ENCODE measurements around the gene PRKCH. TPM values are rescaled to one million over a fixed set of nuclear protein-coding genes. Genes with fewer than 3 reads are reported as not detected.

The PRKCH gene
- polyA plus RNA-seq, 3 donors, result 3.6 to 6.2 (median 5.4) TPM

- Histone ChIP-seq H3K79me2 (ENCODE audit: insufficient read depth, low read length) (no peaks in the 10 kb centered on the region), H4K20me1 (ENCODE audit: insufficient read depth, low read length) (no peaks in the 10 kb centered on the region), H3K4me3 (replicated peaks in 1 of 3; ENCODE audit: low read depth in 2 of 3, low read length in 3 of 3) (no peak overlapping the region), H3K36me3 (replicated peaks in 1 of 2; ENCODE audit: control insufficient read depth in 1 of 2, insufficient read depth in 2 of 2, low read length in 2 of 2) (peaks cover 0 to 8% of the 10 kb centered on the region in 2 donors), H3K4me1 (ENCODE audit: control insufficient read depth in 1 of 2, insufficient read depth in 2 of 2, low read length in 2 of 2) (peaks cover 12 to 15% of the 10 kb centered on the region in 2 donors), H3K4me2 (replicated peaks; ENCODE audit: extremely low read depth, low read length, poor library complexity, severe bottlenecking) (no peak overlapping the region), H3K9me3 (replicated peaks in 1 of 2; ENCODE audit: control insufficient read depth in 1 of 2, insufficient read depth in 1 of 2, low read length in 2 of 2) (no peaks in the 10 kb centered on the region), H3K9ac (ENCODE audit: insufficient read depth, low read length, poor library complexity, severe bottlenecking) (no peak overlapping the region), H3K27ac (ENCODE audit: low read depth in 1 of 2, low read length in 2 of 2) (peak overlapping the region in 1 of 2 donors; percentile 56), H3K27me3 (ENCODE audit: control insufficient read depth in 2 of 2, insufficient read depth in 2 of 2, low read length in 2 of 2) (no peaks in the 10 kb centered on the region), H2AFZ (ENCODE audit: insufficient read depth, low read depth, low read length, poor library complexity, severe bottlenecking) (no peak overlapping the region)
- H3K27me3 Mint-ChIP-seq (ENCODE audit: low read depth in 3 of 3), result no peaks in the 10 kb centered on the region
- WGBS (ENCODE audit: insufficient coverage), result 100% methylated on average over 1 of the region's 1 CpG
- DNase-seq, result no peak
- H3K27ac Mint-ChIP-seq, result peak overlapping the region in 6 of 7 donors; percentile 70 to 92 (median 88)
- peaks cover 40% of the 10 kb centered on the region for H3K4me1 Mint-ChIP-seq
- intact Hi-C loops (cut with micrococcal nuclease), result loop anchor here (2.0 to 5.0 kb wide), 5 partner anchors 28 to 70 kb away; no protein-coding TSS in a partner anchor
- TF ChIP-seq CTCF (IDR thresholded peaks at IDR 0.05), result no peak
- peaks cover 0 to 3% (median 0%) of the 10 kb centered on the region in 7 donors for H3K9me3 Mint-ChIP-seq
- H3K36me3 Mint-ChIP-seq, result peaks cover 30 to 31% of the 10 kb centered on the region in 2 donors
- peak overlapping the region in 1 of 2 donors; percentile 36 for H3K4me3 Mint-ChIP-seq
These were observed 203.5 kb downstream of the PRKCH start for GRCh38 chr14:61524936-61525292.

DNA sequence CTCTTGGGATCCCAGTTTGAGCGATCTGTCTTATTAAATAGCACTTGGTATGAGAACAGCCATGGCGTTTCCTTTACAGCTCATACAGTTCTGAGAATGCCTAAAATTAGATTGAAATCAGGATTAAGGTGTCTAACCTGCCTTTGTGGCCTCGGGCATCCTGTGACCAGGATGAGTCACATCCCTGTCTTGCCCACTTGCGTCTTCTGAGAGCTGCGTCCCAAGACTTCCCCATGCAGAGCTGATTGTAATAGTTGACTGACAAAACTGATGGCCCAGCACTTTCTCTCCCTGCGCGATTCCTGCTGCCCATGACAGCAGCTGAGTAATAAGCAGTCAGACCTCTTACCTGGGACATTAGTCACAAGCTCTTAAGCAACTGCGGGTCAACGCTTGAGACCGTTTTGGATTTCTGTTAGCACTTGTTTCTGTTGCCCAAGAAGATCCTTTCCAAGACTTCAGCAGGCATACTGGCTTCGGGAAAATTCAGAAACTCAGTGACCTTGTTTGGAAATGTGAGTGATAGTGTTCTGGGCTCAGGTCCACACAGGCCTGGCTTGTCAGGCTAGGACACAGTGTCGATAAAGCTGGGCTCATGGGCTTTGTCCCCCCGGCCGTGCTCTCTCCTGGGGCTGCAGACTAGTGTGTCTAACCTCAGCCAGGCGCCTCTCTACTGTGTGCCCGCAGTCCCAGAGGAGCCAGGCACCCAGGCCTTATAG lies 204.1 kb downstream of the PRKCH start:
- Histone ChIP-seq H3K27ac (ENCODE audit: low read depth in 1 of 2, low read length in 2 of 2) (peak overlapping the region; percentile 22 to 56), H3K9me3 (replicated peaks in 1 of 2; ENCODE audit: control insufficient read depth in 1 of 2, insufficient read depth in 1 of 2, low read length in 2 of 2) (no peaks in the 10 kb centered on the region), H3K36me3 (replicated peaks in 1 of 2; ENCODE audit: control insufficient read depth in 1 of 2, insufficient read depth in 2 of 2, low read length in 2 of 2) (peaks cover 0 to 8% of the 10 kb centered on the region in 2 donors), H3K4me3 (replicated peaks in 1 of 3; ENCODE audit: low read depth in 2 of 3, low read length in 3 of 3) (no peak overlapping the region), H4K20me1 (ENCODE audit: insufficient read depth, low read length) (no peaks in the 10 kb centered on the region), H3K79me2 (ENCODE audit: insufficient read depth, low read length) (no peaks in the 10 kb centered on the region), H2AFZ (ENCODE audit: insufficient read depth, low read depth, low read length, poor library complexity, severe bottlenecking) (no peak overlapping the region), H3K9ac (ENCODE audit: insufficient read depth, low read length, poor library complexity, severe bottlenecking) (no peak overlapping the region), H3K4me1 (ENCODE audit: control insufficient read depth in 1 of 2, insufficient read depth in 2 of 2, low read length in 2 of 2) (peaks cover 12 to 15% of the 10 kb centered on the region in 2 donors), H3K27me3 (ENCODE audit: control insufficient read depth in 2 of 2, insufficient read depth in 2 of 2, low read length in 2 of 2) (no peaks in the 10 kb centered on the region), H3K4me2 (replicated peaks; ENCODE audit: extremely low read depth, low read length, poor library complexity, severe bottlenecking) (no peak overlapping the region)
- DNase-seq, result peak; percentile 93 to 98 (median 94)
- TF ChIP-seq CTCF (IDR thresholded peaks at IDR 0.05), result no peak
- Mint-ChIP-seq H3K27ac (peak overlapping the region in 6 of 7 donors; percentile 70 to 92 (median 88)), H3K27me3 (ENCODE audit: low read depth in 3 of 3) (no peaks in the 10 kb centered on the region), H3K9me3 (peaks cover 0 to 3% (median 0%) of the 10 kb centered on the region in 7 donors), H3K36me3 (peaks cover 32 to 36% of the 10 kb centered on the region in 2 donors), H3K4me3 (peak overlapping the region in 1 of 2 donors; percentile 36), H3K4me1 (peaks cover 40% of the 10 kb centered on the region)
- intact Hi-C loops (cut with micrococcal nuclease), result loop anchor here (2.0 to 5.0 kb wide), 5 partner anchors 27 to 69 kb away; no protein-coding TSS in a partner anchor
- 54% methylated on average over 16 of the region's 16 CpGs for WGBS (ENCODE audit: insufficient coverage)

Measured in CD14-positive monocyte (primary cell).